Dermis blood vessel endothelial cell (primary cell): Measurements from ENCODE around the gene PROCR. TPM values are rescaled to one million over a fixed set of nuclear protein-coding genes. Genes with fewer than 3 reads are reported as not detected.
"Not testable (repeated sequence)": the region's sequence is repeated elsewhere in the genome, so short reads cannot be mapped to it uniquely, and the experiment has no call there.

ENCODE experiments used
- DNase-seq: peaks from one replicate; pipeline ENCODE4 v3.0.0; 2010
- total RNA-seq: library from RNA; depleted of rRNA; stranded (reverse); fragments of >200 nt; gene quantifications from 2 replicates; pipeline ENCODE4 v1.2.3, GENCODE V29; 2014

PROCR gene
- total RNA-seq, 1 donor from 2014 or later, result 124 TPM

DNA sequence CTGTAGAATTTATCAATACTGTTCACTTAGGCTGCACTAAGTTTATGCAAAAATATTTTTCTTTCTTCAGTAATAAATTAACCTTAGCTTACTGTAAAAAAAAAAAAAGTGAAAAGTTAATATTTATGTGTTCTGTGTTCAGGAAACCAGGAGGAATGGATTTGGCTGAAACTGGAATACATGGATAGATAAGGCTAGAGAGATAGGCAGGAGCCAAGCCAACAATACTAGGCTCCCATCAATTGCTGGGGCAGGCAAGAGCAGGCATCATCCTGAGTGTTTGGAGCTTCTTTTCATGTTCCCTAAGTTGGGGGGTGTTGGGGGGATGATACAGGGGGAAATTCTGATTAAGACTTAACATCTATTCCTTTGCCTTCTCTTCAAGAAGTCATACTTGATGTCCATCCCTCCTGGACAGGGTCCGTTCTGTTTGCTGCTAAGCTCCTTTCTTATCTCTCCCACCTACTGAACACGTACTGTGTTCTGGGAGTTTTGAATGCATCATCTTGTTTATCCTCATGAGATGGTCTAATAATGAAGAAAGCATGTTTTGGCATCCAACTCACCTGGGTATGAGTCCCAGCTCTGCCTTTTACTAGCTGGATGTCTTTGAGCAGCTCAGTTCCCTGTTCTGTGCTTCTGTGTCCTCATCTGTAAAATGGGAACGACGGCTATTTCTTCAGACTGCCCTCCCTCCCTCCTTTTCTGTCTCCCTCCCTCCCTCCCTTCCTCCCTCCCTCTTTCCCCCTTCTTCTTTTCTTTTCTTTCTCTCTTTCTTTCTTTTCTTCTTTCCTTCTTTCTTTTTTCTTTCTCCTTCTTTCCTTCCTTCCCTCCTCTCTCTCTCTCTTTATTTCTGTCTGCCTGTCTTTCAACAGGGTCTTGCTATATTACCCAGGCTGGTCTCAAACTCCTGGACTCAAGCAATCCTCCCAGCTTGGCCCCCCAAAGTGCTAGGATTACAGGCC lies 6.4 kb upstream of the PROCR start:
- DNase-seq, result peak; percentile 9

DNA sequence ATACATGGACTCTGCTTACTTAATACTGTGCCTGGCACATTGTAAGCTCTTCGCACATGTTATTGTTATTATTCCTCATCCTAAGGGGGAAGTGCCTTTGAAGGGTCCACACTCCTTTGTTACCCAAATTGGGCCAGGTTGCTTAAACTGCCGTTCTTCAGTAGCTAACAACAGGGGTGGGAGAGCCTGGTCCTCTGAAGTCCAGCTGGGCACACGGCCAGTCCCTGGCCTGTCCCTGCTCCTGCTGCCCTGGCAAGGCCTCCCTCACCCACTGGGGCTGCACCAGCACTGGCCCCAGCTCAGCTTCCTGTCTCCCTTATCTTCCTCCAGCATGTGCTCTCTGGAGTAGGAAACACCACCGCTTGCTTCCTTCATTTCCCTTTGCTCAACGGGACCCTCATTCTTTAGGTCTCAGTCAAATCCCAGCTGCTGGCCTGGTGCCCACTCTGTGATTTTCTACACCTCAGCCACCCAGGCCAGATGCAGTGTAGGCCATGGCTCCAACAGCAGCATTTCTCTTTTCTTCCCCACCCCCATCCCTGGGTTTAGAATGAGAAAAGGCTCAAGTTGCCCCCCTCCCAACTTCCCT lies 5.5 kb upstream of the PROCR start:
- peak; percentile 98 for DNase-seq

DNA sequence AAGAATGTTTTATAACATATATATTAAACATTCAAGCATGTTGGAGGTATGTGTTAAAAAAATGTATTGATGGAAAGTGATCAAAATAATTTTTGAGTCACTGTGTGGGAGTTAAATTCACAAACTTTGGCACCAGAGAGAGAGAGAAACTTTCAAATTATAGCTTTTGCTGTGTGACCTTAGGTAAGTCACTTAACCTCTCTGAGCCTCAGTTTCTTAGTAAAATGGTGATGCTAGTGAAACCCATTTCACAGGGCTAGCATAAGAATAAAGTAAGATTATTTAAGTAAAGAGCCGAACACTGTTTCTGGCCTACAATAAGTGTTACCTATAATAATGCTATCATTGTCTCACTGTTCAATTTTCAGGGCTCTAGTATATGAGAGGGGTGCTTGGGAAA lies 4.1 kb upstream of the PROCR start:
- no peak for DNase-seq

DNA sequence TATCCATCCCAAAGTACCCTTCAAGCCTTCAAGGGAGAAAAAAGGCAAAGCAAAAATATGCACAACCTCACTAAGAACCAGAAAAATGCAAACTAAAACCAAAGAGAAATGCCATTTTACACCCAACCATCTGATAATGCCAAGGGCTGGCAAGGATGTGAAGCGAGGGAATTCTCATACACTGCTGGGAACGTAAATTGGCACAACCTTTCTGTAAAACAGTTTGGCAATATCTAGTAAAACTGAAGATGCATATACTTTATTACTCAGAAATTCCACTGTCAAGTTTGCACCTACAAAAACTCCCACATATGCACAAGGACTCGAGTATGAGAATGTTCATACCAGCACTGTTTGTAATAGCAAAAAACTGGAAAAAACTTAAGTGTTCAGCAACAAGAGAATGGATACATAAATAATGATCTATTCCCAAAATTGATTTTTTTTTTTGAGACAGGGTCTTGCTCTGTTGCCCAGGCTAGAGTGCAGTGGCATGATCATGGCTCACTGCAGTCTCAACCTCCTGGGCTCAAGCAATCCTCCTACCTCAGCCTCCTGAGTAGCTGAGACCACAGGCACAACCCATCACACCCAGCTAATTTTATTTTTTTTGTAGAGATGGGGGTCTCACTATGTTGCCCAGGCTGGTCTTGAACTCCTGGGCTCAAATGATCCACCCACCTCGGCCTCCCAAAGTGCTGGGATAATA lies 3.0 kb upstream of the PROCR start:
- DNase-seq, result not testable (repeated sequence)

DNA sequence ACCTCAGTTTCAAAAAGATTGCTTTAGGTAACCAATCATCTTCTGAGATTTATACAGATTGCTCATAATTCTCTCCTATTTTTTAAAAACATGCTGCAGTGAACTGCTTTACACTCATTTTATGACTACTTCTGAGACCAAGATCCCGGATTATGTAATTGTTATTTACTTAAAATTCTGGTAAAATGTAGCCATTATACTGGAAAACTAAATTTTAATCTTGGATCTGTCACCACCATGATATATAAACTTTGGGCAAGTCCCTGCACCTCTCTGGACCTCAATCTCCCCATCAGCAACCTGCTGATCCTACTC lies 477 bp upstream of the PROCR start:
- peak; percentile 7 for DNase-seq

DNA sequence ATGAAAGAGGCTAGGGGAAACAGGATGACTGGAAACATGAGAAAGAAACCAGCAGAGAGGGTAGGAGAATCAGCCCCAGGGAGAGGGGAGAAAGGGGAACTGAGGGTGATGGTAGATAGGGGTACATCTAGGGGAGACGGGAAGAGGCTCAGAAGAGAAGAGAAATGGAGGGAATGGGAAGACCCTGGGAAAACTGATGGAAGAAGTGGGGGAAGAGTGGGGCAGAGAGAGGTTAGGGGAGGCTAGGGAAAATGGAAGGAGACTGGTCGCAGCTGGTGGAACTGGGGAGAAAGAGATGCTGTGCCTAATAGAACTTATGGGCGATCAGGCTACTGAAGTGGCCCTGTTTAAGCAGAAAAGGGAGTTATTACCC lies 548 bp downstream of the PROCR start:
- DNase-seq, result peak; percentile 16

DNA sequence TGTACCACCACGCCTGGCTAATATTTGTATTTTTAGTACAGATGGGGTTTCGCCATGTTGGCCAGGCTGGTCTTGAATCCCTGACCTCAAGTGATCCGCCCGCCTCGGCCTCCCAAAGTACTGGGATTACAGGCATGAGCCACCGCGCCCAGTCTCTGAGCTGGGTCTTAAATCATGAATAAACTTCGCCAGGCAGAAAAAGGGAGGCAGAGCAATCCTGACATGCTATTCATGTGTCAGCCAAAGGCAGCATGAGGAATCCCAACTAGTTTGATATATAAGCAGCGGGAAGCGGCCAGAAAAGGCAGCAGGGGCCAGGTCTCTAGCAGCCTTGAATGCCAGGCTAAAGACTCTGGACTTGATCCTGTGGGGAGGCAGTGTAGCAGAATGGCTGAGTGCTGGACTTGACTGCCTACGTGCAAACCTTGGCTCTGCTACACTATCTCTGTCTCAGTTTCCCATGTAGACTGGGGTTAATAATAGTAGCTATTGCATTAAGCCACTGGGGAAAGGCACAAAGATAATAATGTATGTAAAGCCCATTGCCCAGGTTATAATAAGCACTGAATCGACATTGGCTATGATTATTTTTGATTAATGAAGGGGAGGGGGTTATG lies 1.8 kb downstream of the PROCR start:
- peak; percentile 33 for DNase-seq

DNA sequence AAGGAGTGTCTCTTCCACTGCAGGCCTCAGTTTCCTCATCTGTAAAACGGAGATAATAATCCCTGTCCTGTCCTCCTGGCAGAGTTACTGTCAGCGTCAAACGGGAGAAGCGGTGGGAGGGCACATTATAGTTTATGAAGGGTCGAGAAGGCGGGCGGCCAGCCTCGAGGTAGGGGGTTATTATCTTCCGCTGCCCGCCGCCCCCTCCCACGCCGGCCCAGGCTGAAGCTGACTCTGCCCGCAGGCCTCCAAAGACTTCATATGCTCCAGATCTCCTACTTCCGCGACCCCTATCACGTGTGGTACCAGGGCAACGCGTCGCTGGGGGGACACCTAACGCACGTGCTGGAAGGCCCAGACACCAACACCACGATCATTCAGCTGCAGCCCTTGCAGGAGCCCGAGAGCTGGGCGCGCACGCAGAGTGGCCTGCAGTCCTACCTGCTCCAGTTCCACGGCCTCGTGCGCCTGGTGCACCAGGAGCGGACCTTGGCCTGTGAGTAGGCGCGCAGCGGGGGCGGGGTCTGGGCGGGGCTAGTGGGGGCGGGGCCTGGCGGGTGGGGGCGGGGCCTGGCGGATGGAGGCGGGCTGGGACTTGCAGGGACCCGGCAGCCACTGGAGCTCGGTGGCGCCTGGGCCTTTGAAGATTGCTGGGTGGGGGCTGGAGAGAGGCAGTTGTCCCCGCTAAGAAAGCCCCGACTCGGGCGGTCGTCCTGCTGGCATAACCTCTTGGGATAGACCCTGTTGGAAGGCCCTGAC lies 2.8 kb downstream of the PROCR start:
- peak; percentile 34 for DNase-seq

DNA sequence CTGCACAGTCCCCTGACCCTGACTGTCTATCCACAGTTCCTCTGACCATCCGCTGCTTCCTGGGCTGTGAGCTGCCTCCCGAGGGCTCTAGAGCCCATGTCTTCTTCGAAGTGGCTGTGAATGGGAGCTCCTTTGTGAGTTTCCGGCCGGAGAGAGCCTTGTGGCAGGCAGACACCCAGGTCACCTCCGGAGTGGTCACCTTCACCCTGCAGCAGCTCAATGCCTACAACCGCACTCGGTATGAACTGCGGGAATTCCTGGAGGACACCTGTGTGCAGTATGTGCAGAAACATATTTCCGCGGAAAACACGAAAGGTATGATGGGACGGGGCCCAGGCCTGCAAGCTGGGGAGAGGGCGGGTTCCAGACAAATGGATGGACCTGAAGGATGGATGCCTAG lies 4.3 kb downstream of the PROCR start:
- no peak for DNase-seq

DNA sequence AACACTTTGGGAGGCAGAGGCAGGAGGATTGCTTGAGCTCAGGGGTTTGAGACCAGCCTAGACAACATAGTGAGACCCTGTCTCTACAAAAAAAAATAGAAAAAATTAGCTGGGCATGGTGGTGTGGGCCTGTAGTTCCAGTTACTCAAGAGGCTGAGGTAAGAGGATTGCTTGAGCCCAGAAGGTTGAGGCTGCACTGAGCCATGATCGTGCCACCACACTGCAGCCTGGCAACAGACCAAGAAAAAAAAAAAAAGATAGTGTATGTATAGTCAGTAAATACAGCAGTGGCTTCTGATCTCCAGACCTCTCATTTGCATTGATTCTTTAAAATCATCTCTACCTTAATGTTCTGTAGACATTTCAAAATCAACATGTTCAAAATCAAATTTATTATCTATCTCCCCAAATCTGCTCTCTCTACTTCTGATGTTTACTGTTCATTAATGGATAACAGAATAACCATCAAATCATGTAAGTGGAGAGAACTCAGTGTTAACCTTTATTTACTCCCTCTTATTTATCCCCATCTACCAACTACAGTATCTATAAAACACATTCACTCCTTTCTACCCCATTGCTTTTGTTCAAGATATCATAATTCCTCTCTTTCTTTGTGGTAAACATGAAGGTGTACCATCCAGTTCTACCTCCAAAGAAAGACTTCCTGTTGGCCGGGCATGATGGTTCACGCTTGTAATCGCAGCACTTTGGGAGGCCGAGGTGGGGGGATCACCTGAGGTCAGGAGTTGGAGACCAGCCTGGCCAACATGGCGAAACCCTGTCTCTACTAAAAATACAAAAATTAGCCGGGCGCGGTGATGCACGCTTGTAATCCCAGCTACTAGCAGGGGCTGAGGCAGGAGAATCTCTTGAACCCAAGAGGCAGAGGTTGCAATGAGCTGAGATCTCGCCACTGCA lies 7.7 kb downstream of the PROCR start:
- DNase-seq, result no peak

DNA sequence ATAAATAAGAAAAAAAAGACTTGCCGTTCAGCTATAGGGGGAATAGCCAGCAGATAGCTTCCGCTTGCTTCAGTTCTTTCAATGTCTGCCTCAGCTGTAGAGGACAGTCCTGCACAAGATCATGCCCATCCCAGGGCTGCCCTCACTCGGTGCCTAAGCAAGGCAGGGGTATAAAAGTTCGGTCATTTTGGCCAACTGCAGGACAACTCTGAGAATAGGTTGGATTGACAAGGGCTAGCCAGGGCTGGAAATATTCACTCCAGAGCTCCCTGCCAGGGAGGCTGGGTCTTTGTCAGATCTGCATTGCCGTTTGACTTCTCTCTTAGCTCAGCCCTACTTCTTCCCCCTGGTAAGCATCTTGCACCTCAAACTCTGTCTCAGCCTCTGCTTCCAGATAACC lies 8.4 kb downstream of the PROCR start:
- no peak for DNase-seq

DNA sequence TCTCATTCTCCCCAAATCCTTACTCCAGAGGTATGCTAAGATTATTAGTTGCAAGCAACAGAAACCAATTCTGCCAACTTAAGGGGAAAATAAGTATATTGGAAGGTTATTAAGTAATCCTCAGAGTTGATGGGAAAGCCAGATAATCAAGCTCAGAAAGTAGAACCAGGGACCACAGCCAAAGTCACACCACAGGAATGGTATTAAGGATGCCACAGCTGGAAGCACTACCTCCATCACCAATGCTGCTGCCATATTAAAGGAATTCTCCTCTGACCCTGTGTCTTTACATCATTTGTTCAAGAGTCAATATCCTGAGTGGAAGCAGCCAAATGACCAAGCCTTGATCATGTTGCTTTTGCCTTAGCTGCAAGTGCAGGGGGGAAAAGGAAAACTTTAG lies 9.9 kb downstream of the PROCR start:
- no peak for DNase-seq

DNA sequence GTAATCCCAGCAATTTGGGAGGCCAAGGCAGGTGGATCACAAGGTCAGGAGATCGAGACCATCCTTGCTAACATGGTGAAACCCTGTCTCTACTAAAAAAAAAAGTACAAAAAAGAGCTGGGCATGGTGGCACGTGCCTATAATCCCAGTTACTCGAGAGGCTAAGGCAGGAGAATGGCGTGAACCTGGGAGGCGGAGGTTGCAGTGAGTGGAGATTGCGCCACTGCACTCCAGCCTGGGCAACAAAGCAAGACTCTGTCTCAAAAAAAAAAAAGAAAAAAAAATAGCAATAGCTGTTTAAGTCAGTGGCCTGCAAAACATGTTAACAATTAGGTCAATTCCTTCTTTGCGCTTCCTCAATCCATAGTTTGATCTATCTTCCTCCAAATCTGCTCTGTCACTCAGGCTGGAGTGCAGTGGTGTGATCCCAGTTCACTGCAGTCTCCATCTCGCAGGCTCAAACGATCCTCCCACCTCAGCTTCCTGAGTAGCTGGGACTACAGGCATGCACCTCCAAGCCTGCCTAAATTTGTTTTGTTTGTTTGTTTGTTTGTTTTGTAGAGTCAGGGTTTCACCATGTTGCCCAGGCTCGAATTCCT lies 14.9 kb downstream of the PROCR start:
- not testable (repeated sequence) for DNase-seq

DNA sequence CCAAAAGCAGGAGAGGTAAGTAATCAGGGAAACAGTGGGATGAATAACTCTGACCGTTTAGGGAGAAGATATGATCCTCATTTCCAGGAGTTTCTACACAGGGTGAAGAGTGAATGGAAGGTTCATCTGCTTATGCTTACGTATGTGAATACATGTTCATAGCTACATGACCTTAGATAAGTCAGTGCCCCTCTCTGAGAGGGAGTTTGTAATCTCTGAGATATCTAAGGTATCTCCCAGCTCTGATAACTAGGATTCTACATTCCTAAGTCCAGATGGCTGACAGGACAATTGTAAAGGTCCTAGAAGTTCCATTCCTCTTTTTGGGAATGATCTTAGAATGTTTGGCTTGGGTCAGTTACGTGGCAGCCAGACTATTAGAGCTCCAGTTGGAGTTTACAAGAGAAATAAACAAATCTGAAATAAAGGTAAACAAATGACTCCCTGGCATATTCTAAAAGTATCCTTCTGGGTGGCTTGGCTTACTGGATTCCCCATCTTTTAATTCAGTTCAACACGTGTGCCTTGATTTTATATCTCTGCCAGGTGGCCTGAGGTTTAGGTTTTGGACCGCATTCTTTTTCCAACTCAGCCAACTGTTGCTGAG lies 15.8 kb downstream of the PROCR start:
- DNase-seq, result no peak

DNA sequence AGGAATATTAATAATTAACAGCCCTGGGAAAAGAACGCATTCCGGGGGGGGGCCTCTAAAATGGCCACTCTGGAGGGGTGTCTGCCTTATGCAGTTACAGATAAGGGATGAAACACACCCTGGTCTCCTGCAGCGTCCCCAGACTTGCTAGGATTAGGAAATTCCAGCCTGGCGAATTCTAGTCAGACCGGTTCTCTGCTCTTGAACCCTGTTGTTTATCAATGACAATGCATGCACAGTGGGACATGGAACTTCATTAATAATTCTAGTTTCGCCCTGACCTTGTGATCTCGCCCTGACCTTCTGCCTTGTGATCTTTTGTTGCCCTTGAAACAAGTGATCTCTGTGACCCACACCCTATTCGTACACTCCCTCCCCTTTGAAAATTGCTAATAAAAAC lies 17.4 kb downstream of the PROCR start:
- DNase-seq, result not testable (repeated sequence)

DNA sequence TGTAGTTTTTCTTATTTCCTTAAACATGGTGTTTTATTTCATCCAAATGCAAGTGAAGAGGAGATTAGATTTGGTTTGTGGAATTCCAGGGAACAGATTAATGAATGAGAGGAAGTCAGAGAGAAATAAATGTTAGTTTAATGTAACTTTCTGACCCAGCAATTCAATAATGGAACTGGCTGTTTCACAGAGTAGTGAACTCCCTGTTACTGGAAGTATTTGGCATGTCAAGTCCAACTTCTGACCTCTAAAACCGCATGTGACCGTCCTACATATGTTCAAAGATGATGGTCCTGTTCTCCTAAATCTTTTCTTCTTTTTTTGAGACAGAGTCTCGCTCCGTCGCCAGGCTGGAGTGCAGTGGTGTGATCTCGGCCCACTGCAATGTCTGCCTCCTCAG lies 18.7 kb downstream of the PROCR start:
- no peak for DNase-seq

DNA sequence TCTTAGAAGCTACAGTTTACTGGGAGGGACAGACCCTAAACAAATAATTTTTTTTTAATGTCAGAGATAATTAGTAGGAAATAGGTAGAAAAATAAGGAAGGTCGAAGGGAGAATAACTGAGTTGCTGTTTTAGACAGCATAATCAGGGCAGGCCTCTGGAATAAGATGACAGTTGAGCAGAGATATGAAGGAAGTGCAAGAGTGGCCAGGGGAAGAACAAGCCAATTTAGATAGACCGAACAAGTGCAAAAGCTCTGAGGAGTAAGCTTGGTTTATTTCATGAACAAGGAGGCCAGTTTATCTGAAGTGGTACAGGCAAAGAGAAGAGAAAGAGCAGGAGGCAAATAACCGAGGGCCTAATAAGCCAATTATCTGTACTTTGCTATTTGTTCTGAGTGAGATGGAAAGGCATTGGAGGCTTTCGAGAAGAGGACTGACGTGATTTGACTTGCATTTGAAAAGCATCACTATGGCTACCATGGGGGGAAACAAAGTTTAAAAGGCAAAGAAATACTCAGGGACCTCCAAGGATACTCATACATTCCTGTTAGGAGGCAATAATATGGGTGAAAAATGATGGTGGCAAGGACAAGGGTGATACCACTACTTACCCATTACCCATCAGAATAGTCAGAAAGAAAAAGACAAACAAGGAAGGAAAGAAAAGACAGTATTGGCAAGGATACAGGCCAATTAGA lies 19.7 kb downstream of the PROCR start:
- DNase-seq, result no peak

DNA sequence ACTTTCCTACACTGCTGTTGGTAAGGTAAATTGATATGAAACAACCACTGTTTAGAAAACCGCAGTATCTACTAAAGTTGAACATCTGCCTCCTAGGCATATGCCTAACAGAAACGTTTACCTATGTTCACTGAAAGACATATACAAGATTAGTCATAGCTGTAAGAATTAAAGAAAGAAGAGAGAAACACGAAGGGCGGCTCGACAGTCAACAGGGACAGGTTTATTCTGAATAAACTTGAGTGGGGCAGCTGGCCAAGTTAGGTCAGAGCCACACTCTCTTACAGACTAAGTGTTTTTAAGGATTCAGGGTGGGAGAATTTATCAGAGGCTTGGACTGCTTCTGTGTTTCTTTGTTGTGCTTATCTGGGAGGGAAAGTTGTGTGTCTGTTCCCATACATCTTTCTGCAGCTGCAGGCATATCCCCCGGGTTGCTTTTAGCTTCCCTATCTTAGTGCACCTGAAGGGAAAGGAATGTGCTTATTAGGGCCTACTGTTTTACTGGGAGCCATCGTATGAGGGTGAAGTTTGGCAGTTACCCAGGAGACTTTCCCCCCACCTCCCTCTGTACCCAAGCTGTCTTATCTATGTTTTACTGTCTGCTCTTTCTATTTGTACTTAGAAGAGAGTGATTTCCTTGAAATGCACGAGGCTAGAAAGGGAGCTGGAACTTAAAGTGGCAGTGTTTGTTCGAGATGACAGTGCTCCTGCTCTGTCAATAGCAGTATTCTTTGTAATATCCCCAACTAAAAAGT lies 20.4 kb downstream of the PROCR start:
- no peak for DNase-seq
